Right renal cortex interstitium (tissue), 3 donors: ENCODE results near the gene KLK6. TPM values are rescaled to one million over a fixed set of nuclear protein-coding genes. Genes with fewer than 3 reads are reported as not detected.

ENCODE experiments used
- DNase-seq, 3 donors: peaks; one replicate each; pipeline ENCODE4 v3.0.0-alpha.2; 2013; ENCODE audit warnings: low read depth in 3 of 3, low spot score in 2 of 3
- polyA plus RNA-seq, 3 donors: library from polyadenylated mRNA; unstranded; fragments of 120-200 nt; gene quantifications; one replicate each; pipeline ENCODE4 v1.2.1, GENCODE V29; 2013; ENCODE audit not compliant: insufficient read length in 3 of 3

KLK6 gene
- 10 to 100 TPM; 34.4 to 49.0 (median 41.2) TPM for polyA plus RNA-seq

DNA sequence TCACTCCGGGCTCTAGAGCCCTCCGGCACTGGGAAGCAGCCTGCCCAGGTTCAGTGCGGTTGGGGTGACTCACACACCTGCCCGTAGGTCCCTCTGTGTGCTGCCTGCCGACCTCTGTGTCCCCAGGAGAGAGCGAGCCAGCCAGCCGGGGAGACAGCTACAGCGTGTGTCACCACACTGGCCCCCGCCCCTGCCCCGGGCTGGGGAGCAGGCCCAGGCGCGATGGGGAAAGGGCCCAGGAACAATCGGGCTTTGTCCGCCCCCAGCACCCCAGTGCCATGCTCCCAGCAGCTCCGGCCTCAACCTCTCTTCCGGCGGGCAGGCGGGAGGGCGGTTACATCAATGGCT, at the start of gene KLK6:
Gene KLK6 (minus strand): TSS at position 179 of the 348 bp plus-strand sequence. CDS start 1,487 bp downstream, outside the sequence.
- DNase-seq, result no peak

DNA sequence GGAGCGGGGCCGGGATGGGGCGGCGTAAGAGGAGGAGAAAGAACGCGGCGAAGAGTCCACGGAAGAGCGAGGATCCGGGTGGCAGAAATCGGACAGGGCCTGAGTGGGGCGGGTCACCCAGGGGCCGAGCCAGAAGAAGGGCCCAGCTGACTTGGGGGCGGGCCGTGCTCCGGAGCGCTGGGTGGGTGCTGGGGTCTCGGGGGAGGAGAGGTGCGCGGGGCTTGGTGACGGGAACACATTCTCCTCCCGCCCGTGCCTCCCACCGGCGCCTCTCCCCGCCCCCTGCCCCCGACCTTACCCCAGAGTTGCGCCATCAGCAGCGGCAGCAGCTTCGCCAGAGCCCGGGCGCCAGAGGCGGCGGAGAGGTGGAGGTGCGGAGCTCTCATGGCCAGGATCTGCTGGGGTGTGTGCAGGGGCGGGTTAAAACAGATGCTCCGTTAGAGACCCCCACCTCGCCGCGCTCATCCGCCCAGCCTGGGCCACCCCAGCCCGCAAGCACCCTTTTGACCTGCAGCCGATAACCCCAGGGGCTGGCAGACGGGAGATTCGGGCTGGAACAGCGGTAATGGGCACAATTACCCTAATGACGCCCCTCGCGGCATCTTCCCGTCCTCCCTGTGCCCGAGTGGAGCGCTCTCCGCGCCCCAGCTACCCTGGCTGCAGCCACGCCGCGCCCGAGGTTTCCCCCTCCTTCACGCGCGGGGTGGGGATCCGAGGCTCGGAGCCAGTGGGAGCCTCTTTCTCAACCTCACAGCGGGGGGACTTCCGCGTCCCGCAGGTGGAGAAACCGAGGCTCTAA, 49.6 kb upstream of the KLK6 start:
- no peak for DNase-seq

DNA sequence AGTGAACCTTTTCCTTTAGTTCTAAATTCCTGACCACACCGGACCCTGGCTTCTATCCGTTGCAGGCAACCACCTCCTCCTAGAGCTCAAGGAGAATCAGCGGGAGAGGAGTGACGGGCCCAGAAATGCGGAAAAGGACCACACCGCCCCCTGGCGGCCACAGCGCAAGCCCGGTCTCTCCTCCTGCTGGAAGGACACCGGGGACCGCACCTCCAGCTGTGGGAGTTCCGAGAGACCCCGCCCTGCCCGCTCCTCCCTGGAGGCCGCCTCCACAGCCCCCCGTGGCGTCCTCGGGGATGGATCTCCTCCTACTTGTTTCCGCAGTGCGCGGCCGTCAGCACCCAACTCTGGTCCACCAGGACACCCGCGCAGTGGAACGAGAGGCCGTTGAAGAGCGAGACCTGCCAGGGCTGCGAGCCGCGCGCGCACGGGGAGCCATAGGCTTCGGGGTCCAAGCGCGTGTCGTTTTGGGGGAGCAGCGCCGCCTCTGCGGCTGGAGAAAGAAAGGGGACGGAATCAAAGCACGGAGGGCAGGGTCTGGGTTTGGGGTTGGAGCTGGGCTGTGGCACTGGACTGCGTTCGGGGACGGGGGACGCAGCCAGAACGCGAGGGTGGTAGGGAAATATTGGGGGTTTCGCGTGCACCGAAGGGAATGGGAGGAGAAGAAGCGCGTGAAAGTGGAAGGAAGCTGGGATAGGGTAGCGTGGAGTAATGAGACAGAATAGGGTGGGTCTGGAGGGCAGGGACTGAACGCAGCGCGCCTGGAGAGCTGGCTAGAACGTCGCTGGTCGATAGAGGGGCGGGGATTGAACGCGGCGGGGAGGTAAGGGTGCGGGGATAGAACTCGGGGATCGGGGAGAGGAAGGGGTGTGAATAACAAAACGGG, 47.6 kb upstream of the KLK6 start:
- no peak for DNase-seq

DNA sequence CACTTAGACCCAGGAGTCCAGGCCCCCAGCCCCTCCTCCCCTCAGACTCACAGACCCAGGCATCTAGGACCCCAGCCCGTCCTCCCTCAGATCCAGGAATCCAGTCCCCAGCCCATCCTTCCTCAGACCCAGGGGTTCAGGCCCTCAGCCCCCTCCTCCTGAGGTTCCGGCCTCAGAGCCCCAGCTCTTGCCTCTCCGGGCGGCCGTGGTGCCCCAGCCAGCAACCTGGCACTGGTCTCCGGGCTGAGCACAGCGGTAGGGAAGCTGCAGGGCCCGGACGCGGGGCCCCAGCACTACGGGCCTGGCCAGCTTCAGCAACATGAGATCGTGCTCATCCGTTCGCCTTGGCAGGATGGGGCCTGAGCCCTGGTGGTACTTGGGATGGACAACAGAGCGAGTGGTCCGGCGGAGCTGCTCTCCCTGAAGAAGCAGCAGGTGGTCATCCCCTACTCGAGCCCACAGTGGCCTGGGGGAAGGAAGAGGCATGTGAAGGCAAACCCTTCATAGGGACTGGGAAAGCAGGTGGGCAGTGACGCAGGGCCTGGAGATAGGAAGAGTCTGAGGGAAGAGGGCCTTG, 46.4 kb upstream of the KLK6 start:
- no peak for DNase-seq

DNA sequence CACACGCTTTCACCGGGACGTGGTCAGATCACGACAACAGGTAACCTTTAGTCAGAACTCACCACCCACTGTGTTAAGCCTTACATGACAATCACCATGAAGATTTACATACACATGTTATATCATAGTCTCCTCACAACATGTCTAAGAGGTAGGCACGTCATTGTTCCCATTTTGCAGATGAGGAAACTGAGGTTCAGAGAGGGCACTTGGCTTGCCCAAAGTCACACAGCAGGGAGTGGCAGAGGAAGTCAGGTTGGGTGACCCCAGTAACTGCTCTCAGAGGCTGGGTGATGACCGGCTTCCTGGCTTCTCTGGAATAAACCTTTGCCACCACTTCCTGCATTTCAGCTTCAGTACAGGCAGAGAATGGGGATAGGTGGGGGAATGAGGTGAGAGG, 44.9 kb upstream of the KLK6 start:
- no peak for DNase-seq

DNA sequence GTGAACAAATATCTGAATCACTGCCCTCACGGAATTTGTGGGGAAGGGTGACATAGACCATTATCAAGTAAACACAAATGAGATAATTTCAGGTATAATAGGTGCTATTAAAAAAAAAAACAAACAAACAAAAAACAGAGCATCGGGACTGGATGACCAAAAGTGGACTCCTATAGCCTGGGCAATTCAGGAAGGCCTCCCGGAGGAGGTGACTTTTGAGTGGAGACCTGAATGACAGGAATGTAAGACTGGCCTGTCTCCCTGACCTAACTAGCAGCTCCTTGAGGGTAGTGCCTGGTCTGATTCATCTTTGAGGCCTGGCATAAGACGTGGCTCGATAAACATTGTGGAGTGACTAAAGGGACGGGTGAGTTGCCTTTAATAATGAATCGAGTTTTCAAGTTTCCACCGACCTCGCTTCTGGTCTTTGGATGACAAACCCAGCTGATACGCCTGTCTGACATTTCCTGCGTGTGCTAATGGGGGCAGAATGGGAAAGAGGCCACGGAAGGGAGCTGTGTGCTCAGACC, 43.3 kb upstream of the KLK6 start:
- no peak for DNase-seq

DNA sequence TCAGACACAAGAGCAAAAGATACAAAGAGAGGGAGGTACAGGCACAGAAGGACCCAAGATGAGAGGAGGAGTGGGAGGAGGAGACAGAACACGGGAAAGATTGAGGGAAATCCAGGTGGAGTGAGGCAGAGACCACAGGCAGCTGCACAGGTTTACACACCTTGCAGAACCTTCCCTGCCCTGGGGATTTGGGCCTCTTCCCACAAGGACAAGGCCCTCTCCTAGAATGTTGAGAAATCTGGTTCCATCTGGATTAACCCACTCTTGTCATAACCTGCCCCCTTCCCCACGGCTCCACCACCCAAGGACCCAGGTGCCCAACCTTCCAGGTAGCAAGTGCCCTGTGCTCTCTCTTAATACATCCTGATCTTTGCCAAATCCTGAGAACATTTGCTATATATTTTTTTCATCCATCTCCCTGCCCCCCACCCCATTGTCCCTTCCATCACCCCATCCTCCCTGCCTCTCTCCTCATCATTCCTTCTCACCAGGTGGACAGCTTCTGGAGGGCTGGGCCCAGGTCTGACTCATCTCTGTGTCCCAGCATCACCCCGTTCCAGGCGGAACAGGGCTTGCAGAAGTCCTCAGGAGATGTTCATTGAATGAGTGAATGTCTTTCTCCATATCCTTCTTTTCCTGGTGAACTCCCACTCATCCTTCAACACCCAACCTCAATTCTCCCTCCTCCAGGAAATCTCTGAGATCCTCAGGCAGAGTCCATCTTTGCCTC, 40.8 kb upstream of the KLK6 start:
- no peak for DNase-seq

DNA sequence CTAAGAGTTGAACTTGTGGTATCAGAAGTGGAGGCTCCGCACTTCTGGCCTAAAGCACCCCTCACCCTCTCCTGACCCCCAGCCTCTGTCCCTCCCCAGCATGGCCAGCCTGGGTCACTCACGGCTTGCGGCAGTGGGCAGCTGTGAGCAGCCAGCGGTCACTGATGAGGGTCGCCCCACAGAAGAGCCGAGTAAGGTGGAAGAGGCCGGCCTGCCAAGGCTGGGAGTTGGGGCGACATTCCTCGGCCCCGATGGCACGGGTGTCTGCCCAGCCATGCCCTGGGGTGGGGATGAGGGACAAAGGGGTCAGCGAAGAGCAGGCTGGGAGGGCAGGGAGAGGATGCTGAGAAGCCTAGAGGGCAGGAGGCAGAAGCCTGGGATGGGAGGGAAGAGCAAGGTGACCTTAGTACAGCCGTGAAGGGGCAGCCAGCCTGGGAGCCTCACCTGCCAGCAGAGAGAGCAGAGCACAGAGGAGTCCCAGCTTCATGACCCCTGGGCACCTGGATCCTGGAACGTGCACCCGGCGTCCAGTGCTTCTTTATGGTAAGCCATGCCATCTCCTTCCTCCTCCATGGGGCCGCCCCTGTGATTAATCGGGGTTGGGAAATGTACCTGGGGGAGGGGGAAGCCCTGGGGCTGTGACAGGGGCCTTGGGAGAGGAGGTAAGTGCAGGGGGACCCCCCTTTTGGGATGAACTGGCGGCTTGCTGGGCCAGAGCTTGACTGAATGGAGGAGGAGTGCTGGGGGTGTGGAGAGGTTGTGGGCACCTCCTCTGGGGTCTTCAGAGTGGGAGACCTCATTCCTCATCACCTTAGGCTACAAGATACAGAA, 39.9 kb upstream of the KLK6 start:
- no peak for DNase-seq

DNA sequence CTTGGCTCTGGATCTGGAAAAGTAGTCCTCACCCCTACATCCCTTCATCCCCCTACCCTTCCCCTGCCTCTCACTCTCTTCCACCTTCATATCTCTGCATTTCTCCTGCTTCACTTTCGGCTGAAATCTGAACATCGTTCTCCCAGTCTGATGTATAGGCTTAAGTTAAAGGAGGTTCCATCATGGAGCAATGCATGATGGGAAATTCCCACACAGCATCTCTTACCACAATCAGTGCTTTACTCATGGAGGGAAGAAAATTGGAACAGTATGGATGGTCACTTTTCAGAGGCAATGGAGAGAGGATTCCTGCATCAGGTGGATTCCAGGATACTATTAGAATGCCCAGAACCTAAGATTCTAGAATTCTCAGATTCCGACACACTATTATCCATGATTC, 38.1 kb upstream of the KLK6 start:
- no peak for DNase-seq

DNA sequence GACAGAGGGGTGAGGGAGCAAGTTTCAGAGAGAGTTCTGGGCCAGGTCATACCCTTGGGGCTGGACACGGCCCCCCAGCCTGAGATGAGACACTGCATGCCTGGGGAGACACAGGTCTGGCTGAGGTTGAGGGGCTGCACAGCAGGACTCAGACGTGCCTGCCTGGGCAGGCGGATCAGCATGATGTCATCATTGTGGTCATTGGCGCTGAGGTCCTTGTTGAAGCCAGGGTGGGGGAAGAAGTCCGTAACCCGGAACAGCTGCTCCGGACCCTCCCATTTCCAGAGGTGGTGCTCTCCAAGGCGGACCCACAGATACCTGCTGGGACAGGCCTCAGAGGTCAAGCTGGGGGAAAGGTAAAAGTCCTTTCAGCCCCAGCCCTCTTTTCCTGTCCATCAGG, 37.0 kb upstream of the KLK6 start:
- no peak for DNase-seq

DNA sequence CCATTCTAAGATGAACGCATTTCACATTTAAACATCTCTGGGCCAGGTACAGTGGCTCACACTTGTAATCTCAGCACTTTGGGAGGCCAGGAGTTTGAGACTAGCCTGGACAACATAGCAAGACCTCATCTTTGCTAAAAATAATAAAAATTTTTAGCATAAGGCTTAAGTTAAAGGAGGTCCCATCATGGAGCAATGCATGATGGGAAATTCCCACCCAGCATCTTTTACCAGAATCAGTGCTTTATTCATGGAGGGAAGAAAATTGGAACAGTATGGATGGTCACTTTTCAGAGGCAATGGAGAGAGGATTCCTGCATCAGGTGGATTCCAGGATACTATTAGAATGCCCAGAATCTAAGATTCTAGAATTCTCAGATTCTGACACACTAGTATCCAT, 35.9 kb upstream of the KLK6 start:
- no peak for DNase-seq

DNA sequence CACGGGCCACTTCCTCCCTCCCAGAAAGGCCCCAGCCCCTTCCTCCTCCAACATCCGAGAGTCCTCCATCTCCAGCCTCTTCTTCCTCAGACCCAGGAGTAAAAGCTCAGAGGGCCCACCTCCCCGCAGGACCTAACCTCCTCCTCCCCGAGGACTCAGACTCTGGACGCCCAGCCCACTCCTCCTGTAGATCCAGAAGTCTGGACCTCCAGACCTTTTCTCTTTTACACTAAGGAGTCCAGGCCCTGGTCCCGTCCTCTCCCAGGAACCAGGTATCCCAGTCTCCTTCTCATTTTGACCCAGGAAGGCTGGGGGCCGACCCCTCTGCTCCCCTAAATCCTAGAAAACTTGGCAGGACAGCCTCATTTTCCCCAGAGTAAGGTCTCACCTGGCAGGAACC, 33.9 kb upstream of the KLK6 start:
- DNase-seq, result no peak

DNA sequence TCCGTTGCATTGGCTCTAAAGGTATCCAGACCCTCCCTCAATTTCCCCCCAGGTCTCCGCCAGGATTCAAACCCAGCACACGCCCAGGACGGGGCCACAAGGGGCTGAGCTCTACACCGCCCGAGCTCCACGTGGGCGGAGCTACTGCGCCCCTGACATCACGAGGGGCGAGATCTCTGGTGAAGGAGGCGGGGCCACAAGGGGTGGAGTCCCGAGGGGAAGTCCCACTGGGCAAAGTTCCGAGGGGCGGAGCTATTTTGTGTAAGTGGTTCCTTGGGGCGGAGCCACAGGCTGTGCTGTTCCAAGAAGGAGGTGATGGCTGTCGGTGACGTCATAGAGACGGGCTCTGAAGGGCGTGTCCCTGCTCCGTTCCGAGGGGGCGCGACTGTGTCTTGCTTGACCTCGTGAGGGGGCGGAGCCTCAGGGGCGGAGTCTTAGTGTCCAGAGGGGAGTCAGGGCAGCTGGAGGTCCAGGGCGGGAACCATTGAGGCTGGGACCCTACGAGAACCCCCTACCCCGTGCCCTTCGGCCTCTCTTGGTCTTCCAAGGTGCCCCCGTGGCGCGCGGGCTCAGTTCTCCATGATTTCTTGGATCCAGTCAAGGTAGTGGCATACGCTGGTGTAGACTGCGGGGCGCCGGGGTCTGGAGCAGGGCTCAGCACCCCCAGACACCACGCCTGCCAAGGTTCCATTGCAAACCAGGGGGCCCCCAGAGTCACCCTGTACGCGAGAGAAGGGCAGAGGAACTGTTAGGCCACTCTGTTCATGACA, 33.3 kb upstream of the KLK6 start:
- no peak for DNase-seq

DNA sequence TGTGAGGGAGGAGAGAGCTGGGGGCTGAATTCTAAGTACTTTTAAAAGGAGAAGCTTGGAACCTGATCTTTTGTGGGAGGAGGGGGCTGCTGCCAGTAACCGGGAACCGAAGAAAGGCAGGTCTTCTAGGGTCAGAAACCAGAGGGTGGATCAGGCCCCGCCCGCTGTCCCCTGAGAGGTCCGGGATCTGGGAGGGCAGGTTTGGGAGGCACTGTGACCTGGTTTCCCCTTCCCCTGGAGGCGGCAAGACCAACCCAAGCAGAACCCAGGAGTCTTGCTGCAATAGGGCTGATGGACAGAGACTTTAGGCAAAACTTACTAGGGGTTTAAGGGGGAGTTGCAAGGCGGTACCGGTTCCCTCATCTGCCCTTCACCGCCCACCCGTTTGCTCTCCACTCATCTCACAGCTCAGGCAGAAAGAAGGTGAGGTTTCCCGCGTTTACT, 32.7 kb upstream of the KLK6 start:
- DNase-seq, result no peak

DNA sequence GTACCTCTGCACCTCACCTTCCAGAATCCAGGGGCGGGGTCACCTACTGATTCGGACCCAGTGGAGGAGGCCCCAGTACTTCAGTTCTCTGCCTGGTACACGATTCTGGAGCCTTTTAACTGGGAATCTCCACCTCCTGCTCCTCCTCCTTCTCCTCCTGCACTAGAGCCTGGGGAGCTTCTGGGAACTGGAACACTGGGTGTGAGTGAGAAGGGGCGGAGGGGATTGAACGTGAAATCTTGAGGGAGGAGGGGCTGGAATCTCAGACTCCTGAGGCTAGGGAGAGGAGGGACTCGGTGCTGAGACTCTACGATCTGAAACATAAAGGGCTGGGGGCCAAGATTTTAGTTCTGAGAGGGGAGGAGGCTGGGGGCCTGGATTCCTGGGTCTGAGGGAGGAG, 32.1 kb upstream of the KLK6 start, which contains the start of gene KLK8:
Gene KLK8 (minus strand): TSS at position 90 of the 400 bp plus-strand sequence. CDS start 437 bp downstream, outside the sequence.
- DNase-seq, result no peak

DNA sequence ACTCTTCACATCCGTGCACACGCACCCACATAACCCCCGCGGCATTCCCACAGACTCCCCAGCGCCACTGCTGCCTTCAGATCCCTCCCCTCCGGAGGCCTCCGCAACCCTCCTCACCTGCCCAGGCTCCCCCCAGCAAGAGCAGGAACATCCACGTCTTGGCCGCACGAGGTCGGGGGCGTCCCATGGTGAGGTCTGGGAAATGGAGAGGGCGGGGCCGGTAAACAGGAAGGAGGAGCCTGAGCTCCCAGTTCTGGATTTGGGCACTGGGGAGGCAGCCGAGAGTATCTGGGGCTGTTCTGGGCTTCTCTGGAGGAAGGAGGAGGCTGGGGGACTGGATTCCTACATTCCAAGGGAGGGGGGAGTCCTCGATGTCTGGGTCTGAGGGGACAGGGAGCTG, 31.6 kb upstream of the KLK6 start:
- DNase-seq, result no peak

DNA sequence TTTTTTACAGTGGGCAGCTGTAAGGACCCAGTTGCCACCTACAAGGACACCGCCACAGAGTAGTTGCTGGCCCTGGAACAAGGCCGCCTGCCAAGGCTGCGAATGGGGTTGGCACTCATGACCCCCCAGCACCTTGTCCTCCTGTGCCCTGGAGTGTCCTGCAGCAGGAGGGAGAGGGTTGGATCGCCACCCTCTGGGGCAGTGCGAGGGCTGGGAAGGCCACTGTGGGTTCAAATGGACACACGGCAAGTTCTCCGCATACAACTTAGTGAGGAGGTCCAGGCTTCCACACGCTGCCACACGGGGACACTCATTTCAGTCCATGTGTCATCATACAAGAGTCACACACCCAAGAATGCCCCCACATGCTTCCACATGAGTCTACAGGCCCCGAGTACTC, 31.0 kb upstream of the KLK6 start:
- no peak for DNase-seq

DNA sequence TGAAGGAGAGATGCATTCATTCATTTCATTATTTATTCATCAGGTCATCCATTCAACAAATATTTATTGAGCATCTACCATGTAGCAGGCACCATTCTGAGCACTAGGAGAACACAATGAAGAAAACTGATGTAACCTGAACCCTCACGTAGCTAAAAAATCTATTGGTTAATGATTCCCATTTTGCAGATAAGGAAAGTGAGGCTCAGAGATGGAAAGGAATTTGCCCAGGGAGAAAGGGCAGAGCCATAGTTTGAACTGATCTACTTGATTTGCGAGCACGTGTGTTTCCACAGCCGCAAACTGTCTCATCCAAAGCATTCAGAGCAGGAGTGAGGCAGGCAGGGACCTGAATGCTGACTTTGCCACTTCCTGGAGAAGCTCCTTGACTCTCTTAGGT, 29.3 kb upstream of the KLK6 start:
- no peak for DNase-seq

DNA sequence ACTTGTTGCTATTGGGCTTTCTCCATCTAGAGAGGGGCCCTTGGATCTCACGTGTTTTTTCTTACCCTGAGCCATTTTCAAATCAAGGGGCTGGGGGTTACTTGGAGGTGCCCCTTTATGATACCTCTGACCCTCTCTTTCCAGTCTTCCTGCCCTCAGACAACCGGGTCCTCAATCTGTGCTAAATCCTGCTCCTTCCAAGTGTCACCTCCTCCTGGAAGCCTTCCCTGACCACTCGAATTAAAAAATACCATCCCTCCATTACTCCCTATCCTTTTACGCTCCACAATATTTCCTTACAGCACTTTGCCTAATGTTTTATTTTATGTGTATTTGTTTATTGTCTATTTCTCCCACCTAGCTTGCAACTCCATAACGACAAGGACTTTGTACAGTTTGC, 28.7 kb upstream of the KLK6 start:
- no peak for DNase-seq
